Measurements from ENCODE around the gene ZNF74.

DNA sequence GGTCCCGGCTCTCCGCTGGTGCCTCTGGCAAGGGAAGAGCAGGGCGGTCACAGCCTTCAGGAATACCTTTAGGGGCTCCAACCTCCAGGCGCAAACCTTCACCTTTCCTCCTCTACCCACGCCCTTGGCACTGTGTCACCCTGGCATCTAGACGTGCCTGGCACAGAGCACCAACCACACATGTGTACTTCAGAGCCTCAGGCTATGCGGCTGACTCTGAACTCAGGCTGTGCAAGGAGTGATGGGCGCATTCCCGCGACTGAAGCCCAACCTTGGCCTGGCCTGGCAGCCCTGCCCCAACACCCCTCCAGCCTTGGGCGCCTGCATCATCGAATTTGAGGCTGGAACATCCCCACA lies 32.3 kb downstream of the ZNF74 start:
- TF ChIP-seq, protein P1, sequence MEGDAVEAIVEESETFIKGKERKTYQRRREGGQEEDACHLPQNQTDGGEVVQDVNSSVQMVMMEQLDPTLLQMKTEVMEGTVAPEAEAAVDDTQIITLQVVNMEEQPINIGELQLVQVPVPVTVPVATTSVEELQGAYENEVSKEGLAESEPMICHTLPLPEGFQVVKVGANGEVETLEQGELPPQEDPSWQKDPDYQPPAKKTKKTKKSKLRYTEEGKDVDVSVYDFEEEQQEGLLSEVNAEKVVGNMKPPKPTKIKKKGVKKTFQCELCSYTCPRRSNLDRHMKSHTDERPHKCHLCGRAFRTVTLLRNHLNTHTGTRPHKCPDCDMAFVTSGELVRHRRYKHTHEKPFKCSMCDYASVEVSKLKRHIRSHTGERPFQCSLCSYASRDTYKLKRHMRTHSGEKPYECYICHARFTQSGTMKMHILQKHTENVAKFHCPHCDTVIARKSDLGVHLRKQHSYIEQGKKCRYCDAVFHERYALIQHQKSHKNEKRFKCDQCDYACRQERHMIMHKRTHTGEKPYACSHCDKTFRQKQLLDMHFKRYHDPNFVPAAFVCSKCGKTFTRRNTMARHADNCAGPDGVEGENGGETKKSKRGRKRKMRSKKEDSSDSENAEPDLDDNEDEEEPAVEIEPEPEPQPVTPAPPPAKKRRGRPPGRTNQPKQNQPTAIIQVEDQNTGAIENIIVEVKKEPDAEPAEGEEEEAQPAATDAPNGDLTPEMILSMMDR (IDR thresholded peaks at IDR 0.05; ENCODE audit: poor library complexity) = no peak
- TF ChIP-seq EZH2phosphoT487 (IDR thresholded peaks at IDR 0.05; ENCODE audit: low read depth, severe bottlenecking, unreplicated experiment) (no peak), EZH2 (IDR thresholded peaks at IDR 0.05; ENCODE audit: borderline replicate concordance) (no peak)
